ENCODE measurements around the gene GPC5. TPM values are rescaled to one million over a fixed set of nuclear protein-coding genes. Genes with fewer than 3 reads are reported as not detected.

GPC5 gene
- polyA plus RNA-seq, 1 experiment: not detected

GRCh38 chr13:91456837-91457236 lies 58.4 kb downstream of the GPC5 start:
- CTCF ChIA-PET: no interaction called here
- Histone ChIP-seq H3K4me3 (ENCODE audit: low read depth, low read length) (no peak overlapping the region), H3K27me3 (ENCODE audit: control insufficient read depth, insufficient read depth, low read length) (no peaks in the 10 kb centered on the region), H3K36me3 (ENCODE audit: control insufficient read depth, insufficient read depth, low read length) (no peaks in the 10 kb centered on the region)
- no peak for DNase-seq (ENCODE audit: low read depth)
- TF ChIP-seq CTCF (IDR thresholded peaks at IDR 0.05; ENCODE audit: insufficient read depth, low read depth, low read length): no peak
- POLR2A ChIA-PET: no interaction called here

GRCh38 chr13:91459485-91459884 lies 61.1 kb downstream of the GPC5 start:
- no peak for TF ChIP-seq CTCF (IDR thresholded peaks at IDR 0.05; ENCODE audit: insufficient read depth, low read depth, low read length)
- POLR2A ChIA-PET: no interaction called here

GRCh38 chr13:91464336-91464735 lies 65.9 kb downstream of the GPC5 start:
- POLR2A ChIA-PET: no interaction called here
- H3K36me3 ChIP-seq (ENCODE audit: control insufficient read depth, insufficient read depth, low read length): no peaks in the 10 kb centered on the region
- TF ChIP-seq CTCF (IDR thresholded peaks at IDR 0.05; ENCODE audit: insufficient read depth, low read depth, low read length): no peak
- DNase-seq (ENCODE audit: low read depth): no peak
- no peaks in the 10 kb centered on the region for H3K27me3 ChIP-seq (ENCODE audit: control insufficient read depth, insufficient read depth, low read length)
- CTCF ChIA-PET: no interaction called here
- no peak overlapping the region for H3K4me3 ChIP-seq (ENCODE audit: low read depth, low read length)

More at GRCh38 chr13:91459485-91459884, 61.1 kb downstream of the GPC5 start:
- Histone ChIP-seq H3K36me3 (ENCODE audit: control insufficient read depth, insufficient read depth, low read length) (no peaks in the 10 kb centered on the region), H3K4me3 (ENCODE audit: low read depth, low read length) (no peak overlapping the region), H3K27me3 (ENCODE audit: control insufficient read depth, insufficient read depth, low read length) (no peaks in the 10 kb centered on the region)
- CTCF ChIA-PET: no interaction called here
- DNase-seq (ENCODE audit: low read depth): no peak

GRCh38 chr13:91467236-91467635 lies 68.8 kb downstream of the GPC5 start:
- POLR2A ChIA-PET: no interaction called here
- H3K4me3 ChIP-seq (ENCODE audit: low read depth, low read length): no peak overlapping the region
- TF ChIP-seq CTCF (IDR thresholded peaks at IDR 0.05; ENCODE audit: insufficient read depth, low read depth, low read length): no peak
- H3K27me3 ChIP-seq (ENCODE audit: control insufficient read depth, insufficient read depth, low read length): no peaks in the 10 kb centered on the region
- H3K36me3 ChIP-seq (ENCODE audit: control insufficient read depth, insufficient read depth, low read length): no peaks in the 10 kb centered on the region
- DNase-seq (ENCODE audit: low read depth): no peak
- CTCF ChIA-PET: no interaction called here

- CTCF ChIA-PET: no interaction called here
- POLR2A ChIA-PET: no interaction called here
- no peak overlapping the region for H3K4me3 ChIP-seq (ENCODE audit: low read depth, low read length)
- H3K36me3 ChIP-seq (ENCODE audit: control insufficient read depth, insufficient read depth, low read length): no peaks in the 10 kb centered on the region
- H3K27me3 ChIP-seq (ENCODE audit: control insufficient read depth, insufficient read depth, low read length): no peaks in the 10 kb centered on the region
- no peak for DNase-seq (ENCODE audit: low read depth)
- TF ChIP-seq CTCF (IDR thresholded peaks at IDR 0.05; ENCODE audit: insufficient read depth, low read depth, low read length): no peak
Observed at GRCh38 chr13:91468301-91468700, 69.9 kb downstream of the GPC5 start.
